AG09319 (cell line): ENCODE results near the gene EYA4.

Source experiments
- DNase-seq: peaks from one replicate; pipeline ENCODE4 v3.0.0-alpha.2; 2010; ENCODE audit warnings: low read depth; ENCODE audit errors: extremely low read depth
- TF ChIP-seq, protein P1 (sequence below): IDR thresholded peaks from 2 replicates; pipeline ENCODE4 v1.5.1; 2011; ENCODE audit warnings: low read depth, mild to moderate bottlenecking, inconsistent platforms, low read length, moderate library complexity

EYA4 gene

DNA sequence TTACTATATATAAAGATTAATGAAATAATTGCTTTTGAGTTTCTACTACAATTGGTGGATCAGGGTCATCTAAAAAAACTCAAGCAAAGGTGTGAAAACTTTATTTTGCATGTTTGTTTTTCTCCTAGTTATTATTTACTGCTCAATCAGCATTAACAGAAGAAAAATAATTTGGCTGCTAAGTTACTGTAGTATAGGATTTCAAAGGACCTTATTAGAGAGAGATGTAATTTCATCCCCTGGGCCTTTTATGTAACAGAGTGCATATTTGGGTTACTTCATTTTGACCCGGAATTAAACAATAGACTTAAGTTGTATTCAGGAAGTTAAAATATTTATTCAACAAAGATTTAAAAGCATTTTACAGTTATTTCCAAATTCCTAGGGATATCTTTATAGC, 49.8 kb downstream of the EYA4 start:
- TF ChIP-seq, protein P1, sequence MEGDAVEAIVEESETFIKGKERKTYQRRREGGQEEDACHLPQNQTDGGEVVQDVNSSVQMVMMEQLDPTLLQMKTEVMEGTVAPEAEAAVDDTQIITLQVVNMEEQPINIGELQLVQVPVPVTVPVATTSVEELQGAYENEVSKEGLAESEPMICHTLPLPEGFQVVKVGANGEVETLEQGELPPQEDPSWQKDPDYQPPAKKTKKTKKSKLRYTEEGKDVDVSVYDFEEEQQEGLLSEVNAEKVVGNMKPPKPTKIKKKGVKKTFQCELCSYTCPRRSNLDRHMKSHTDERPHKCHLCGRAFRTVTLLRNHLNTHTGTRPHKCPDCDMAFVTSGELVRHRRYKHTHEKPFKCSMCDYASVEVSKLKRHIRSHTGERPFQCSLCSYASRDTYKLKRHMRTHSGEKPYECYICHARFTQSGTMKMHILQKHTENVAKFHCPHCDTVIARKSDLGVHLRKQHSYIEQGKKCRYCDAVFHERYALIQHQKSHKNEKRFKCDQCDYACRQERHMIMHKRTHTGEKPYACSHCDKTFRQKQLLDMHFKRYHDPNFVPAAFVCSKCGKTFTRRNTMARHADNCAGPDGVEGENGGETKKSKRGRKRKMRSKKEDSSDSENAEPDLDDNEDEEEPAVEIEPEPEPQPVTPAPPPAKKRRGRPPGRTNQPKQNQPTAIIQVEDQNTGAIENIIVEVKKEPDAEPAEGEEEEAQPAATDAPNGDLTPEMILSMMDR = no peak
- no peak for DNase-seq

DNA sequence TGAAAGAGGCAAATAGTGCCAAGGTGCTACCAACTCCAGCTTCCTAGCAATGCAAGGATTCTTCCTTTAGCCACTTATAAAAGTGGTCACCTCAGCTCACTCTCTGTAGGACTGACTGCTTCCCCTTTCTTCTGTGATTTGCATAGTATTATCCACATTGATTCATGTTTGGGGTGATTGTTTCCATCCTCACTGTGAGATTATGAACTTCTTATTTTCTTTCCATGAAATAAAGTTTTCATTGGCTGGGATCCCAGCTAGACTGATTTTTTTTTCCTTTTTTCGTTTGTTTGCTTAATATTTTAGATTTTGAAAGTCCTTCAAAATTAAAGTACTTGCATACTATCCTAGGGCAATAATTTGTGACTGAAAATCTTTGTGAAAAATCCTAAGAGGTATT, 50.5 kb downstream of the EYA4 start:
- TF ChIP-seq, protein P1 = no peak
- DNase-seq = no peak

DNA sequence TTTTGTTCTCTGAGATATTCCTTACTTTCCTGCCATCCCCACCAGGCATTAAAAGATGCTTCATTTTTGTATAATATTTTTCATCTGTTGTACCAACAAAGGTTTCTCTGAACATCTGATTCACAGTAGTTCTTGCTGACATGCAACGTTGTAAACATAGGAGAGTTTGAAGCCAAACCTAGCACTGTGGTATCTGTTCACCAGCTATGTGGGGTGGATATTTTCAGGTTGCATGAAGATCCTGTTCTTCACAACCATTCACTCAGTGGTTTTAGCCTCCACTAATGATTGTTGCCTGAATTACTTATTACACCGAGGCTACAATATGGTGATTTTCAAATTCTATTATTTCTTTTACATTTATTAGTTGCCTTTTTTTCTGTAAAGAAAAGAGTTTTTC, 56.5 kb downstream of the EYA4 start:
- DNase-seq = no peak
- TF ChIP-seq, protein P1 = no peak

DNA sequence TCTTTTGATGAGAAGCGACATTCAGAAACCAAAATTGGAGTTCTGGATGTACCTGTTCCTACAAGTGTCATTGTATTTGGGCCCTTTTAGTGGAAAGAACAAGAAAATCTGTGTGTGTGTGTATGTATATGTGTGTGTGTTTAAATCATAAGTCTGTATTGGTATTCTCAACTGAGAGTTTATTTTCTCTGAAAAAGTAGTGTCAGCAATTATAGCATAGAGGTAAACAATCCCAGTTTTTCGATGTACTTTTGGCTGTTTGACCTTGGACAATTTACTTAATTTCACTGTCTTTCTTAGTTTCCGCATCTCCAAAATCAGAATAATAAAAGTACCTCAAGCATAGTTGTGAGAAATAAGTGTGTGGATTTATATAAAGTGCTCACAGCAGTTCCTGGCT, 57.2 kb downstream of the EYA4 start:
- TF ChIP-seq, protein P1 = no peak
- DNase-seq = no peak

DNA sequence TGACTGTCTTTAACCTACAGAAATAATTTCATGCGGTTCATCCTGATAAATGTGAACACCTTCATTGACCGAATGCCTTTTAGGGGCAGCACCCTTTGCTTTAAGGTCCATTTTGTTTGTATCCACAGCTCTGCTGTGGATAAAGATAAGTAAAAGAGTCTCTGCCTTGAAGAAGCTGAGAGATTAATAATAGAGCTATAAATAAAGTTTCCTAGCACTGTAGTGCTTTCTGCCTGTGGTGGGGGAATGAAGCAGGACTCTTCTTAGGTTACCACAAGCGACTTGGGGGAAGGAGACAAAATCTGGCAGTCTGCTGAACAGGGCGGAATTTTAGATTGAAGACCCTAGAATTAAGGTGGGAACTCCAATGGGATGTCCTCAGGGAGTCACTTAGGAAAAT, 57.6 kb downstream of the EYA4 start:
- TF ChIP-seq, protein P1 = no peak
- DNase-seq = no peak

DNA sequence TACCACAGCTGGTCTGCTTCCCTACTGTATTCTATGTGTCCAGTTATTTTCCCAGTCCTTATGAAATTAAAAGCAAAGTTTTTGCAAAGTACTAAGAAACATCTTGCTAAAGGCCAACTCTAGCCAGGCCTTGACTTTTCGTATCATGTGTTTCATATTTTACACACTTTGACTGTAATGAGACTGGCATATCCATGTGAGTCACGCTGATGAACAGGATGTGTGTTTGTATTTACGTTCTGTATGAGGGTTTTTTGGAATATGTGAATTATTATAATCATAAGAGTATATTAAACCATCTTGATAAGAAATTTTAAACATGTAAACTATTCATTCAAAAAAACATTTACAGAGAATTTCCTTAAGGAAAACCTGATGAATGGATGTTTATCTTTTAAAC, 59.7 kb downstream of the EYA4 start:
- DNase-seq = peak; percentile 1
- TF ChIP-seq, protein P1 = no peak

DNA sequence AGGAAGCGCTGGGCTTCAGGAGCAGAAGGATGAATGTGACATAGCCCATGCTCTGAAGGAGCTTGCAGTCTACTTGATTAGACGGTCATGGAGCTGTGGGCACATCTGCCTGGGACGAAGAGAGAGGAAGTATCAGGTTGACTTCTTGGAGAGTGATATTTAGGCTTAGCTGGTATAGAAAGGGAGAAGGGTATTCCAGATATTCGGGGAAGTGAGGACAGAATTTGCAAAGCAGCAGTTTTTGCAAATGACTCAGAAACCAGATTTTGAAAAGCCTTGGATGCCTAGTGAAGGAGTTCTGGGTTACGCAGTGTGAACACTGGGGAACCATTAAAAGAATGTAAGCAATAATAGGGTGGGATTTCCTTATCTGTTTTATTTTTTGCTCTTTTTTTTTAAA, 60.7 kb downstream of the EYA4 start:
- TF ChIP-seq, protein P1 = no peak
- no peak for DNase-seq
